SU-DHL-6 (cell line): ENCODE measurements around the gene BNC2.

Source experiments
- CTCF ChIP-seq: fragments of 200-600 bp; sonication (generic); IDR thresholded peaks from one replicate; pipeline ENCODE4 v1.5.1; 2017; ENCODE audit warnings: antibody characterized with exemption, mild to moderate bottlenecking, low read length, moderate library complexity; ENCODE audit not compliant: insufficient read depth, poor library complexity, severe bottlenecking
- EZH2phosphoT487 ChIP-seq: fragments of 200-600 bp; sonication (generic), shearing (Covaris generic); conservative IDR thresholded peaks from 2 replicates; pipeline ENCODE4 v1.6.1; 2018; ENCODE audit warnings: mild to moderate bottlenecking, antibody characterized with exemption, low read length, moderate library complexity, mixed read lengths

GRCh38 chr9:16877256-16877655 is 6.8 kb upstream of the BNC2 start:
- TF ChIP-seq CTCF = no peak
- no peak for TF ChIP-seq EZH2phosphoT487
